A673 (cell line): ENCODE results near the gene CERS5.

ENCODE experiments used
- CTCF ChIP-seq: fragments of 300-800, 200-600 bp; sonication (generic); conservative IDR thresholded peaks from 2 replicates; pipeline ENCODE4 v1.5.1; 2017; ENCODE audit warnings: low read depth, mild to moderate bottlenecking, antibody characterized with exemption, low read length, moderate library complexity, mixed read lengths
- EZH2 ChIP-seq: fragments of 200-600 bp; sonication (generic); IDR thresholded peaks from 2 replicates; pipeline ENCODE4 v1.6.1; 2017; ENCODE audit warnings: borderline replicate concordance, low read depth, mild to moderate bottlenecking, mixed read lengths, antibody characterized with exemption, low read length; ENCODE audit not compliant: poor library complexity, severe bottlenecking

DNA sequence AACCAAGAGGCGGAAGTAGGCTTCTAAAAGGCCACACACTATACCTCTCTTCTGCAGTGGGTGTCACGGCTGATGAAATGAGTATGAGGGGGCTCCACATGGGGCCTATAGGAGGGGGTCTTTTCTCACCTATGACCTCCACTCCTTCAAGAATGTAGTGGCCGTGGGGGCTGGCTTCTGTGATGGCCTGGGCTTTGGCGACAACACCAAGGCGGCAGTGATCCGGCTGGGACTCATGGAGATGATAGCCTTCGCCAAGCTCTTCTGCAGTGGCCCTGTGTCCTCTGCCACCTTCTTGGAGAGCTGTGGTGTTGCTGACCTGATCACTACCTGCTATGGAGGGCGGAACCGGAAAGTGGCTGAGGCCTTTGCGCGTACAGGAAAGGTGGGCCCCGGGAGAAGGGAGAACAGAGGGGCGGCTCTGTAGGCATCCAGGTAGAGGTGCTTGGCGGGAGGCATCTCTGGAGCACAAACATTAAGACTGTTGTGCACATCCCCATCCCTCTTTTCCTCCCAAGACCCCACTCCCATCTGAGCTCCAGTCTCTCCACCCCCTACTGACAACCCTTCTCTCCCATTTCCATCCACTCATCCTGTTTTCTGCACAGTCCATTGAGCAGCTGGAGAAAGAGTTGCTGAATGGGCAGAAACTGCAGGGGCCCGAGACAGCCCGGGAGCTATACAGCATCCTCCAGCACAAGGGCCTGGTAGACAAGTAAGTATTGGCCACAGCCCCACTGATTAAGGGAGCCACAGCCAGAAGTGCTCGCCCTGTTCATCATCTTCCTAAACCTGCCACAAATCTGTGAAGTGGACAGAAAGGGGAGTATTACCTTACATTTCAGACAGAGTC lies 59.5 kb downstream of the CERS5 start:
- TF ChIP-seq CTCF (no peak), EZH2 (no peak)
